Activated naive CD8-positive, alpha-beta T cell treated with anti-CD3 and anti-CD28 coated beads for 36 hours (primary cell): ENCODE measurements around the gene TMEM11. TPM values are rescaled to one million over a fixed set of nuclear protein-coding genes. Genes with fewer than 3 reads are reported as not detected.

ENCODE experiments used
- DNase-seq: peaks from one replicate; pipeline ENCODE4 v3.0.0; 2021
- H3K27ac Mint-ChIP-seq: one replicate; pipeline ENCODE4 v1.8.0; 2022; ENCODE audit warnings: mild to moderate bottlenecking, moderate library complexity, mixed read lengths
- H3K27me3 Mint-ChIP-seq: one replicate; pipeline ENCODE4 v1.8.0; 2022; ENCODE audit warnings: mild to moderate bottlenecking, mixed read lengths
- H3K36me3 Mint-ChIP-seq: one replicate; pipeline ENCODE4 v1.8.0; 2021; ENCODE audit warnings: mild to moderate bottlenecking, mixed read lengths
- H3K4me1 Mint-ChIP-seq: one replicate; pipeline ENCODE4 v1.8.0; 2021; ENCODE audit warnings: mixed read lengths
- H3K4me3 Mint-ChIP-seq: one replicate; pipeline ENCODE4 v1.8.0; 2022; ENCODE audit warnings: mild to moderate bottlenecking, moderate library complexity, mixed read lengths
- H3K9me3 Mint-ChIP-seq: one replicate; pipeline ENCODE4 v1.8.0; 2022; ENCODE audit warnings: mixed read lengths
- total RNA-seq, 2 experiments: library from RNA; stranded (reverse); gene quantifications; one replicate each; pipeline ENCODE4 v1.2.3, GENCODE V29; 2021

The TMEM11 gene
- total RNA-seq, 2 experiments from 2014 or later: 28.3 to 29.8 TPM

GRCh38 chr17:21169496-21169895 is 44.5 kb downstream of the TMEM11 start:
- no peak for DNase-seq
- H3K4me1 Mint-ChIP-seq: peaks cover 23% of the 10 kb centered on the region
- no peak overlapping the region for H3K4me3 Mint-ChIP-seq
- H3K27me3 Mint-ChIP-seq: no peaks in the 10 kb centered on the region
- peaks cover 6% of the 10 kb centered on the region for H3K36me3 Mint-ChIP-seq
- H3K9me3 Mint-ChIP-seq: no peaks in the 10 kb centered on the region
- H3K27ac Mint-ChIP-seq: no peak overlapping the region

GRCh38 chr17:21168555-21168865 is 45.5 kb downstream of the TMEM11 start:
- Mint-ChIP-seq H3K4me1 (peaks cover 23% of the 10 kb centered on the region), H3K9me3 (no peaks in the 10 kb centered on the region), H3K27me3 (no peaks in the 10 kb centered on the region), H3K36me3 (peaks cover 6% of the 10 kb centered on the region), H3K4me3 (no peak overlapping the region), H3K27ac (no peak overlapping the region)
- DNase-seq: no peak

- H3K27ac Mint-ChIP-seq: no peak overlapping the region
- no peaks in the 10 kb centered on the region for H3K27me3 Mint-ChIP-seq
- H3K4me3 Mint-ChIP-seq: no peak overlapping the region
- H3K9me3 Mint-ChIP-seq: no peaks in the 10 kb centered on the region
- peaks cover 23% of the 10 kb centered on the region for H3K4me1 Mint-ChIP-seq
- peaks cover 6% of the 10 kb centered on the region for H3K36me3 Mint-ChIP-seq
- no peak for DNase-seq
Observed at GRCh38 chr17:21167303-21167702, 46.7 kb downstream of the TMEM11 start.

- DNase-seq: no peak
- Mint-ChIP-seq H3K36me3 (peaks cover 2% of the 10 kb centered on the region), H3K27ac (no peak overlapping the region)
Observed at GRCh38 chr17:21166595-21167210, 47.3 kb downstream of the TMEM11 start.

GRCh38 chr17:21165922-21166594 is 47.9 kb downstream of the TMEM11 start:
- Mint-ChIP-seq H3K4me3 (no peak overlapping the region), H3K27me3 (no peaks in the 10 kb centered on the region), H3K4me1 (peaks cover 18% of the 10 kb centered on the region), H3K27ac (no peak overlapping the region), H3K9me3 (no peaks in the 10 kb centered on the region), H3K36me3 (no peaks in the 10 kb centered on the region)
- DNase-seq: no peak

More at GRCh38 chr17:21166595-21167210, 47.3 kb downstream of the TMEM11 start:
- H3K4me3 Mint-ChIP-seq: no peak overlapping the region
- H3K9me3 Mint-ChIP-seq: no peaks in the 10 kb centered on the region
- peaks cover 23% of the 10 kb centered on the region for H3K4me1 Mint-ChIP-seq
- H3K27me3 Mint-ChIP-seq: no peaks in the 10 kb centered on the region

- Mint-ChIP-seq H3K27me3 (no peaks in the 10 kb centered on the region), H3K4me3 (no peak overlapping the region), H3K9me3 (no peaks in the 10 kb centered on the region), H3K27ac (no peak overlapping the region), H3K36me3 (no peaks in the 10 kb centered on the region), H3K4me1 (peaks cover 15% of the 10 kb centered on the region)
- no peak for DNase-seq
Observed at GRCh38 chr17:21164620-21165019, 49.3 kb downstream of the TMEM11 start.

GRCh38 chr17:21164216-21164615 is 49.7 kb downstream of the TMEM11 start:
- H3K27me3 Mint-ChIP-seq: no peaks in the 10 kb centered on the region
- DNase-seq: no peak
- peaks cover 15% of the 10 kb centered on the region for H3K4me1 Mint-ChIP-seq
- no peak overlapping the region for H3K4me3 Mint-ChIP-seq
- H3K36me3 Mint-ChIP-seq: no peaks in the 10 kb centered on the region
- H3K27ac Mint-ChIP-seq: no peak overlapping the region
- H3K9me3 Mint-ChIP-seq: no peaks in the 10 kb centered on the region

GRCh38 chr17:21163101-21163500 is 50.9 kb downstream of the TMEM11 start:
- Mint-ChIP-seq H3K27ac (no peak overlapping the region), H3K36me3 (no peaks in the 10 kb centered on the region), H3K9me3 (no peaks in the 10 kb centered on the region), H3K4me1 (peaks cover 17% of the 10 kb centered on the region), H3K4me3 (no peak overlapping the region), H3K27me3 (no peaks in the 10 kb centered on the region)
- no peak for DNase-seq

GRCh38 chr17:21162394-21162775 is 51.6 kb downstream of the TMEM11 start:
- H3K36me3 Mint-ChIP-seq: no peaks in the 10 kb centered on the region
- peaks cover 19% of the 10 kb centered on the region for H3K4me1 Mint-ChIP-seq
- H3K27me3 Mint-ChIP-seq: no peaks in the 10 kb centered on the region
- no peak overlapping the region for H3K27ac Mint-ChIP-seq
- H3K4me3 Mint-ChIP-seq: no peak overlapping the region
- no peak for DNase-seq
- H3K9me3 Mint-ChIP-seq: no peaks in the 10 kb centered on the region

- Mint-ChIP-seq H3K27ac (no peak overlapping the region), H3K4me1 (peaks cover 18% of the 10 kb centered on the region), H3K9me3 (no peaks in the 10 kb centered on the region), H3K4me3 (no peak overlapping the region), H3K27me3 (no peaks in the 10 kb centered on the region), H3K36me3 (no peaks in the 10 kb centered on the region)
- no peak for DNase-seq
Observed at GRCh38 chr17:21161498-21162393, 52.2 kb downstream of the TMEM11 start.

- no peak for DNase-seq
- Mint-ChIP-seq H3K9me3 (peaks cover 5% of the 10 kb centered on the region), H3K27me3 (no peaks in the 10 kb centered on the region), H3K27ac (no peak overlapping the region), H3K4me3 (no peak overlapping the region), H3K4me1 (peaks cover 16% of the 10 kb centered on the region), H3K36me3 (peaks cover 5% of the 10 kb centered on the region)
Observed at GRCh38 chr17:21160401-21160800, 53.6 kb downstream of the TMEM11 start.

- Mint-ChIP-seq H3K9me3 (peaks cover 27% of the 10 kb centered on the region), H3K4me3 (no peak overlapping the region), H3K27me3 (no peaks in the 10 kb centered on the region), H3K27ac (no peak overlapping the region), H3K36me3 (peaks cover 24% of the 10 kb centered on the region), H3K4me1 (peaks cover 16% of the 10 kb centered on the region)
- DNase-seq: no peak
Observed at GRCh38 chr17:21157586-21158370, 56.2 kb downstream of the TMEM11 start.

GRCh38 chr17:21152731-21153130 is 61.2 kb downstream of the TMEM11 start:
- no peaks in the 10 kb centered on the region for H3K27me3 Mint-ChIP-seq
- no peak for DNase-seq
- H3K9me3 Mint-ChIP-seq: peaks cover 39% of the 10 kb centered on the region
- peaks cover 54% of the 10 kb centered on the region for H3K36me3 Mint-ChIP-seq
- H3K27ac Mint-ChIP-seq: no peak overlapping the region
- peaks cover 6% of the 10 kb centered on the region for H3K4me1 Mint-ChIP-seq
- no peak overlapping the region for H3K4me3 Mint-ChIP-seq

GRCh38 chr17:21149621-21150020 is 64.3 kb downstream of the TMEM11 start:
- H3K4me3 Mint-ChIP-seq: no peak overlapping the region
- H3K36me3 Mint-ChIP-seq: peaks cover 62% of the 10 kb centered on the region
- H3K27me3 Mint-ChIP-seq: no peaks in the 10 kb centered on the region
- DNase-seq: no peak
- H3K27ac Mint-ChIP-seq: no peak overlapping the region
- H3K4me1 Mint-ChIP-seq: no peaks in the 10 kb centered on the region
- H3K9me3 Mint-ChIP-seq: peaks cover 27% of the 10 kb centered on the region
